Measurements from ENCODE around the gene BCL2L11.

The BCL2L11 gene

DNA sequence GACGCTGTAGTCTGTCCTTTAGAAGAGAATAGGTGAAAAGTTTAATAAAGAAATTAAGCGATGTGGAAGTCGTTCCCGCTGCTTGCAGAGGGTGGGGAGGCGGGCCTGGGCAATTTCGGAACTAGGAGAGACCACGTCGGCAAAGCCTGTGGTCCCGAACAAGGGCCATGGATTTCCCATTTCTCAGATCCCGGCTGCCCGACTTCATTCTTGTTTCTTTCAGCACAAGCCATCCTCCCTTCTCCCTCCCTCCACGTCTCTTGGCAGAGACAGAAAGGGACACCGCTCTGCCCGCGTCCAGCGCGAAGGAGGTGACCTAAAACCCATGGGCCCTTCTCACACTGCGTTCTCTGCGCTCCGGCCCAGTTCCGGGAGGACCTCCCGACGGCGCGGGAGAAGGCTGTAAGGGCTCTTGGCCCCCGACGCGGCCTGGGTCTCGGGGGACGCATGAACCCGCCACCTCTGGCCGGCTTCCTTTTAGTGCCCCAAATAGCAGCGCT, 2.2 kb upstream of the BCL2L11 start:
- DNase-seq = no peak

DNA sequence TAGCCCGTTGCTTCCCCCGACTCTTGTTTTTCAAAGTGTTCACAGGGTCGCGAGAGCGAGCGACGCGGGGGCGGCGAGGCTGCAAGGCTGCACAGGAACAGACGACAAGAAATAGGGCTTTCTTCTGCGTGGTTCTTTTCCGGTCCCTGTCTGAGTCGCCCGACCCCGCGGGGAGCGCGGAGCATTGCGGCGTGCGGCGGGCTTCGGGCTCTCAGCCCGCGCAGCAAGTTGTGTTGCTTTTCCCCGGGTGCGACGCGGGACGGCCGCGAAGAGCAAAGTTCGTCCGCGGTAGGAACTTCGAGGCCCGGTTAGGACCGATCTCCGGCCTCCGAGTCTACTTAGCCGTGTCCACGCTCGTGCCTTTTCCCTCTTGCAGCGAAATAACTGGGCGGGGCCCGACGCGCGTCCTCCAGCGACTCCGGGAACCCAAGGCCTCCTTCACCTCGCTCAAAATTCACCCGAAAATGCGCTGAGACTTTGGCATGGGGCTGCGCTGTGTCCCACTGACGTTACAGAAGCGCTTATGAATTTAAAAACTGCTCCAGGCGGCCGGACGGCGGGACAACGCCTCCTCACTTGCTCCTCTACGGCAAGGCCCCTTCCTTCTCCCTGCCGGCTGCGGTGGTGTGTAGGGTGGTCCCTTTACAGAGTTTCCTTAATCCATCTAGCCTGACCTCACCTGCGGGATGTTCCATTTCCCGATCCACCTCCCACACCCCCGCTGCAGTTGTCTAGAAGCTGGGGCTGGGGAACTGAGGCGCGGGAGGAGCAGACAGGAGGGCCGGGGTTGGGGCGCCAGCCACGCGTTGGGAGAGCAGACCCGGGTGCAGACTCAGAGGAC, 1.5 kb upstream of the BCL2L11 start:
- no peak for DNase-seq

DNA sequence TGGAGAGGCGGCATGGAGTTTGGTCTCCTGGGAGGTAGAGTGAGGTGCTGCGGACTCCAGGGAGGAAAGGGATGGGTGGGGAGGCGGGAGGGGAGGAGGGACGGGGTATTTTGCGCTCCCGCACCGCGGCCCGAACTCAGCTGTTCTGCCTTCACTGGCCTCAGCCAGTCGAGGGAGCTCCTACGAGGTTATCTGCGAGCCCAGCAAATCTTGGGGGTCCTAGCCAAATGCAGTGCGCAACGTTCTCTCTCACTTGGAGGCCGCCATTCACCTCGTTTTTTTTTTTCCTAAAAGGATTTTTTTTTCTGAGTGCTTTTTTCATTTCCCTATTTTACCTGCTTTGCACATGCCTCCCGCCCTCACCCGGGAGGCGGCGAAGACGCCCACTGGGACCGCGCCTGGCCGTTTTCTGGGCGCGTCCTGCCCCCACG, 877 bp upstream of the BCL2L11 start:
- no peak for DNase-seq

DNA sequence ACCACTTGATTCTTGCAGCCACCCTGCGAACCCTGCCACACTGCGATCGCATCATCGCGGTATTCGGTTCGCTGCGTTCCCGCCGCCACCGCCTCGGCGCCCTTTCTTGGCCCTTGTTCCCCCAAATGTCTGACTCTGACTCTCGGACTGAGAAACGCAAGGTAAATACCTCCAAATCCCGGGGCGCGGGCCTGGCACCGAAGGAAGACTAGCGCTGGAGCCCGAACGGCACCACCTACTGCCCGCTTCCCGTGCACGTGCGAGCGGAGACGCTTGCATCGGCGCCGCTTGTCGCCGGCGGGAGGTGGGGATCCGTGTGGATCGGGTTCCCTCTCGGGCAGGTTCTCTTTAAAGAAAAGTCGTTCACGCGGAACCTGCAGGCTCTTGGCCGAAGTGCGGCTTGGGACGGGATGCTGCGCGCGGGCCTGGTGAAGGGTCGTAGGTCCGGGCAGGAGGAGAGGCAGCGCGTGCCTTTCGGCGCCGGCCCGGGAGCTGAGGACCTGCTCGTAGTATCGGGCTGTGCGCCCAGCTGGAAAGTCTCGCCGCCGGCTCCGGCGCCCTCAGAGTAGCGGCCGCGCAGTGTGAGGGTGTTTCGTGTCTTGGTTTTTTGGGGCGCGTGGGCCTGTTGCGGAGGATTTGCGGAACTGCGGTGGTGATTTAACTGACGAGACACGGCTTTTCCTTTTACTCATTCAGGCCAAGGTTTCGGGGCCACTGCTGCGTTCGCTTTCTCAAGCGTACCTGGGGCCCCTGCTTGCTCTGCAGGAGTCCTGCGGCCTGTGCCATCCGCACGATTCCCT, 514 bp downstream of the BCL2L11 start:
- DNase-seq = peak; percentile 50

DNA sequence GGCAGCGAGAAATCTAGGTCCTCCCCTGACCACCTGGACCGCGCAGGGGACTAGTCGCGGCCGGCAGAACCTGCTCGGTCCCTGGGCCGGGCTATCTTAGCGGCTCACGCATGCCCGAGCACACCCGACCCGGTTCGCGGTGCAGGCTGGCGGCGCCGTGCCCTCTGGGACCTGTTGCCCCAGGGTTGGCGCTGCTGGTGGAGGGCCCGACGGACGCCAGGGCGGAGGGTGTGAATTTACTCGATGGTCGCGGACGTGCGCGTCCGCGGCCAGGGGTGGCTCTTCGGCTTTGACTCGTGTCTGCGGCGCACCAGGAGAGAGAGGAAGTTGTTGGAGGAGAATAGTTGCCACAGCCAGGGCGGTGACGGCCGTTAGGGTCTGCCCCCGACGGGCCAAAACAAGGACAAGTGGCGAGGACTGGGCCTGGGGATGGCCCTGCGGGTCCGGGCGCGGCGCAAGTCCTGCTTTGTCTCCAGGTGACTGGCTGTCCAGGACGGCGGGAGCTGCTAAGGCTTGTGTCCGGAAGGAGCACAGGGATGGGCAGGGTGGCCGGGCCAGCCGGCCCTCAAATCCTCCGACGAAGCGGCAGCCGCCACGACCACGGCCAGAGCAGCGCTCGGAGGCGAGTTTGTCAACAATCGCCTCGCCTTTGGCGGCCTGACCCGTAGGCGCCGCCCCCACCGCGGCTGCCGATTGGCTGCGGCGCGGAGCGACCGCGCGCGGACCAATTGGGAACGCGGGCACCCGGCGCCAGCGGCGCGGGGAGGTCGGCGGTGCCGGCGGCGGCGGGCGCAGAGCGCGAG, 1.3 kb downstream of the BCL2L11 start:
- peak; percentile 85 for DNase-seq

DNA sequence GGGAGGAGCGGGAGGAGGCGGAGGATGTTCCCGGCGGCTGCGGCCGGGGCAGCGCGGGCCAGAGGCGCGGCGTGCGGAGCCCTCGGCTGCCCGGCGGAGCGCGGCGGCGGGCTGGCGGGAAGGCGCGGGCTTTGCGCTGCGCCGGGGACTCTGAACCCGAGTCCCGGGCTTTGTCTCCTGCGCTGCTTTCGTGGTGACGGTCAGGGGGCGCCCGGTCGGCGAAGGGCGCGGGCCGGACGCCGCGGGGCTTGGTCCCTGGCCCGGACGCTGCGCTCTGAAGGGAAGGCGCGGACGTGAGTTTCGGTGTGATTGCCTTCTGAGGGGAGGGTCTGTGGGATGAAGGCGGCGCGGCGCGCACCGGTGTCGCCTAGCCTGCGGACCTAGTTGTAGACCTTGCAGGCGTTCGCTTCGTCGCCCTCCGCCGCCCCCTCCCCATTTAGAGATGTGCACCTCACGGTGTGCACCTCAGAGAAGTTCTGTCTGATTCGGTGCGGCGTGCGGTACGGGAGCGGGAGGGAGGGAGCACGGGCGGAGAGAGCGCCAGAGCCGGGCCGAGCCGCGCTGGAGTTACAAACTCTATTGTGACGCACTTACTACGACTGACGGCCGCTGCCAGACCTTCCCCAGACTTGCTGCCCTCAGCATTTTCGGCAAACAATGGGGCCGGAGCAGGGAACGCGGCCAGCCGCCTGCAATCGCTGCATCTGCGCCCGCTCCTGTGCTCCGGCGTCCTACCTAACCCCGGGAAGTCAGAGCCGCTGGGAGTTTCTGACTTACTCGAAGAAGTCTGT, 2.1 kb downstream of the BCL2L11 start:
- DNase-seq = peak; percentile 60

DNA sequence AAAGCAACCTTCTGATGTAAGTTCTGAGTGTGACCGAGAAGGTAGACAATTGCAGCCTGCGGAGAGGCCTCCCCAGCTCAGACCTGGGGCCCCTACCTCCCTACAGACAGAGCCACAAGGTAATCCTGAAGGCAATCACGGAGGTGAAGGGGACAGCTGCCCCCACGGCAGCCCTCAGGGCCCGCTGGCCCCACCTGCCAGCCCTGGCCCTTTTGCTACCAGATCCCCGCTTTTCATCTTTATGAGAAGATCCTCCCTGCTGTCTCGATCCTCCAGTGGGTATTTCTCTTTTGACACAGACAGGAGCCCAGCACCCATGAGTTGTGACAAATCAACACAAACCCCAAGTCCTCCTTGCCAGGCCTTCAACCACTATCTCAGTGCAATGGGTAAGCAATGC, 3.0 kb downstream of the BCL2L11 start:
- no peak for DNase-seq

DNA sequence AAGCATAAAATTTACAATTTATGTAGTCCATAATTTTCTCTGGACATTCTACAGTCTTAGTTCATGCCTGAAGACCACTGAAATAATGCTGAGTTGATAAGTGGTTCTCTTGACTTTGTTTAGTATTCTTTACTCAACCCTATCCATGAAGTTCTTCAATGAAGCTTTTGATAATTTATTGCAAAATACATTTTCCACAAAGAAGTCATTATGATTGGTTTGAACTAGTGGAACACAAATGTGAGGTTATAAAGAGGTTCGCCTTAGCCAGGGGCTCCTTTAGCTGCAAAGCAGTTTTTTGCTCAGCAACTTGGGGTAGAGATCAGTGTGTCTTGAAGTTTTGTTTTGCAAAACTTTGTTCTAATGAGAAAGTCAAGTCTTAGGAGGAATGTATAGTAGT, 5.9 kb downstream of the BCL2L11 start:
- no peak for DNase-seq

DNA sequence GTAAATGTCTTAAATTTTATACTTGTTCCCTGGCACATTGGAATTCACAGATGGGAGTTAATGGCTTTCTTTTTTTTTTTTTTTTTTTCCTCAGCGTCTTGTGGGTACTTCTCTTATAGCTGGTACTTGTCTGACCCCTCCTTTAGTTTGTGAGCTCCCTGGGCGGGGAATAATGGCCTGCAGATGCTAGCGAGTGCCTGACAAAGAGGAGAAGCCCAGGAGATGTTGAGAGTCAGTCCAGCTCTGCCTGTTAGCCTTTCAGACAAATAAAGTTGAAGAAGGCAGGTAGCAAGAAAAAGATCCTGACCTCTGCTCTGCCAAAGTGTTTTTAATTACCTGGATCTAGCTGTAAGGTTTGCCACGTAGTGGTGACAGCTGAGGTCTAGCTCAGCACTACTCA, 6.6 kb downstream of the BCL2L11 start:
- no peak for DNase-seq

DNA sequence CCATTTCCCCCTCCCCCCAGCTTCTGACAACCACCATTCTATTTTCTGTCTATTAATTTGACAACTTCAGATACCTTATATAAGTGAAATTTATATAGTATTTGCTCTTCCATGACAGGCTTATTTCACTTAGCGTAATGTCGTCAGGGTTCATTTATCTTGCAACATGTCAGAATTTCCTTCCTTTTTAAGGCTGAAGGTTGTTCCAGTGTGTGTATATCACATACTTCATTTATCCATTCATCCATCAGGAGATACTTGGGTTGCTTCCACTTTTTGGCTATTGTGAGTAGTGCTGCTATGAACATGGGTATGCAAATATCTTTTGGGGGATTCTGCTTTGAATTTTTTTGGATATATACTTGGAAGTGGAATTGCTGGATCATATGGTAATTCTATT, 7.4 kb downstream of the BCL2L11 start:
- no peak for DNase-seq

DNA sequence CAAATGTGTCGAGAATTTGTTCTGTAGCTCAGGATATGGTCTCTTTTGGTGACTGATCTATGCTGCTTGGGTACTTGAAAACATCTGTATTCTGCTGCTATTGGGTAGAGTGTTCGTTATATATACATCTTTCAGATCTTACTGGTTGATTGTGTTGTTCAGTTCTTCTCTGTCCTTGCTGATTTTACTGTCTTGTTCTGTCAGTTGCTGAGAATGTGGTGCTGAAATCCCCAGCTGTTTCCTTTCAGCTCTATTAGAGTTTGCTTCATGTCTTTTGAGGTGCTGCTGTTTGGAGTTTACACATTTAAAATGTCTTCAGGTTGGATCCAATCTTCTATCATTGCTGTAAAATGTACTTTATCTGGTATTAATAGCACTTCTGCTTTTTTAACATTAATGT, 12.9 kb downstream of the BCL2L11 start:
- DNase-seq = no peak

DNA sequence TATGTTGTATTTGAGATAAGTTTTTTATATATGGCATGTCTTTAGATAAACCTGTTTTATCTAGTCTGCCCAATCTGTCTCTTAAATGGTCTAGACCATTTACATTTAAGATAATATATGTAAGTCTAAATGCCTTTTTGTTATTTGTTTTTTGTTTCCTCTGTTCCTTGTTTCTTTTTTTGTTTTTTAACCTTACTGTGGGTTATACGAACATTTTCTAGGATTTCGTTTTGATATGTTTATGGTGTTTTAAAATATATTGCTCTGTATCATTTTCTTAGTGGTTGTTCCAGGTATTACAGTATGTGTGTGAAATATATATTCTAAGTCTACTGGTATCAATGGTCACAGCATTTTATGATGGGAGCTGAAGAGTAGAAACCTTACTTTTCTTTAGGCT, 13.3 kb downstream of the BCL2L11 start:
- DNase-seq = no peak

DNA sequence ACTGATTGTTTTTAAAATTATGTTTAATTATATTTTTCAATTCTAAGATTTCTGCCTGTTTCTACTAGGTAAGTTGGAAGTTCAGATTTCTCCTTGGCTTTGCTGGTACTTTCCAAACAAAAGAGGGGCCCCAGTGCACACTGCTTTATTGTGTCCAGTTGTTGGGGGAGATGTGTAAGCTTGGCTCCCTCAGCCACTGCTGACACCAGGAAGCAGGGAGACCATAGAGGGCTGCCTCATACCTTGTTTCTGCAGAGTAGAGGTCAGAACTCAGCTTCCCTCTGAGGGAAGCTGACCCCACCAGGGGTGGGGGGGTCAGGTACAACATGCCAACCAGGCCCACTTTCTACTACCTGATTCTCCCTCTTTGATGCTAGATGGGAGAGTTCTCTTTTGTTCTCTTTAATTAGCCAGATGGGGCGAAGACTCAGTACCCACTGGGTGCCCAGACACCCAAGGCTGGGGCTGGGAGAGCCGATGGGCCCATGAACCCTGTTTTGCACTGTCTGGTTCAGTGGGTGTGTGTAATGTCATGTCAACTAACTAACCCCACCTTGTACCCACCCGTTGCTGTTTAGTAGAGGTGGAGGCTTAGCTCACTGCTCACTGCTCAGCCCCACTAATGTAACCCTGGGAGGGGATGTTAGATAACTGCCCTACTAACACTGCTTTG, 14.7 kb downstream of the BCL2L11 start:
- no peak for DNase-seq

DNA sequence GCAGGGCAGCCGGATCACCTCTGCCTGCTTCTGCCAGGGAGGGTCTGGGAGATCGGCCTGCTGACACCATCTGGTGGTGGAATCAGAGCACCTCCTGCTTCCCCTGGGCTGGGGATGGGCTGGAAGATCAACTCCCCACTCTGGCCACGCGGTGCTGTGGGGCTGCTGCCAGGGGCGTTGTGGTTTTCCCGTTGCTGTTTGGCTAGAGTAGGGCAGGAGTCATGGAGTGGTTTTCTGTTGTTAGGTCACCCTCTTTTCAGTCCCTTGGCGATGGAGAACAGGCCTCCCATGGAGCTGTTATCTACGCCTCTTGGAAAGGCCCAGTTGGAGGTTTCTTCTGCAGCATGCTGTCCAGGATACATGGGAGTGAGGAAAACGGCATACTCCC, 15.2 kb downstream of the BCL2L11 start:
- DNase-seq = peak; percentile 28

DNA sequence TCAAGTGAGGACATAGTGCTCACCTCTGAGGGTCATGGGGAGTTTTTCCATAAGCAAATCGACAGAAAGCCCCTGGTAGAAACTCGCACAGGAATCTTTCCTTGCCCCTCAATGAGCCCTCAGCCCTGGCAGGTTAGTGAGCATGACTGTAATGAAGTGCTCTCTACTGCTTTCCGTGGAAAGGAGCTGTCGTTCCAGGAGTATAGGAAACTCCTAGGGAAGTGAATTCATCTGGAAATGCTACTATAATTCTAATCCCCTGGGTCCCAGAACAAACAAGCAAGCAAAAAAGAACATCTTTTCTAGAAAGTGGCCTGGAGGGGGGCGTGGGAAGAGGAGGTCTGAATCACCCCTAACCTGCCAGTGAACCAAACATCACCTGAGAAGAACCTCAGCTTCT, 18.1 kb downstream of the BCL2L11 start:
- no peak for DNase-seq

DNA sequence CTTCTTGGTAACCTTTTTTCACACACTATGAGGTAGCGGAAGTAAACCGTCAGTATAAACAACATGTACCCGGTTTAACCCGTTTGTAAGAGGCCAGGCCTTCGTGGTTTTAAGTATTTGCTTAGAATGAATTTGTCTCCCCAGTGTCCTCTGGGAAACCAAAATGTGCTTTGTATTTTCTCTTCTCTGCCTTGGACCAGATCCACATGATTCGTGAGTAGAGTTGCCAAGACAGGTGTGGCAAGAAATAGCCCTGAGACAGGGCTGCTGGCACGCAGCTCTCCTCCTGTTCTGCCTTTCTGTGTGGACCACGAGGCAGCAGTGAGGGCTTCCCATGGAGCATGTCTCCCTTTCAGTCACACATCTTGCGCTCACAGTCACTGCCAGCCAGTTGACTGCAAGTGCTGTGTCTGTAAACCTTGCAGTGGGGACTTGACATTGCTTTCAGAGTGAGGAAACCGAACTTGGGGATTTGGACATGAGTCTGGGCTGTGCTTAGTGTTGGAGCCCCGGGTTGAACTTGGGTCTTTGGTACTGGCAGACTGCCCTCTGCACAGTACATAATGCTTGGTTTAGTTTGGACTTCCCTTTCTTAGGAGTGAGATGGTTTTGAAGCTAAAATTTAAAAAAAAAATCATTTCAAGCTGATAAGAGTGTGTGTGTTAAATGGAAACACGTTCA, 19.1 kb downstream of the BCL2L11 start:
- peak; percentile 81 for DNase-seq

DNA sequence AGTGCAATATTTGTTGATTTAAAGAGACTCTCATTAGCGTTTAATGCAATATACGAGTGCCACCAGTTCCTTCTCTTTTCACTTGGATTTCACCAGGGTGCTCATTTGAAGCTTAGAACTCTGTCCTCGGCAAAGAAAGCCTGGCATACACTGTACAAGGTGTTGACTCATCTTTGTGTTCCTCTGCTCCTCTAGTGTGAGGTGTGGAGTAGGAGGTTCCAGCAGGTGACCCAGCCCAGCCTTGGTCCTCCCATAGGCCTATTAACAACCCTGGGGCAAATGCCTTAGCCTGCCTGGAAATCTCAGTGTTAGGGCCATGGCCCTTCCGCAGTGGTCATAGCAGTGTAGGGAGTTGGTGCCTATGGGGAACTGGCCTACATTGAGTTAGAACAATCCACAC, 20.1 kb downstream of the BCL2L11 start:
- no peak for DNase-seq

DNA sequence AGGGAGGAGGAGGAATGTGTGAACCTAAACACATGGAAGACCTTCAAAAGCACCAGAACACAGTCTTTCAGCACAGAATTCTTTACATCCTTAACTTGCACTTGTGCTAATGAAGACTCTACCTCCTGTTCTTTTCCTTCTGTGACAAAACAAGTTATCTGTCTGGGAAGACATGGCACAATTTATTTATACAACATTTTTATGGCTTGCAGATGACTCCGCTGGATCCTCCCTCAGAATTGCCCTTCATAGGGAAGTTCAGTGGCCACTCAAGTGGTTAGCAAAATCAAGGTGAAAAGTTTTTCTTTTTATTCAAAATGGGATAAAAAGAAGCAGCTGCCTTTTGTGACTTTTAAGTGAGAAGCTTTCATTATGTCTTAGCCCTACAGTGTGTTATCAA, 21.4 kb downstream of the BCL2L11 start:
- no peak for DNase-seq

DNA sequence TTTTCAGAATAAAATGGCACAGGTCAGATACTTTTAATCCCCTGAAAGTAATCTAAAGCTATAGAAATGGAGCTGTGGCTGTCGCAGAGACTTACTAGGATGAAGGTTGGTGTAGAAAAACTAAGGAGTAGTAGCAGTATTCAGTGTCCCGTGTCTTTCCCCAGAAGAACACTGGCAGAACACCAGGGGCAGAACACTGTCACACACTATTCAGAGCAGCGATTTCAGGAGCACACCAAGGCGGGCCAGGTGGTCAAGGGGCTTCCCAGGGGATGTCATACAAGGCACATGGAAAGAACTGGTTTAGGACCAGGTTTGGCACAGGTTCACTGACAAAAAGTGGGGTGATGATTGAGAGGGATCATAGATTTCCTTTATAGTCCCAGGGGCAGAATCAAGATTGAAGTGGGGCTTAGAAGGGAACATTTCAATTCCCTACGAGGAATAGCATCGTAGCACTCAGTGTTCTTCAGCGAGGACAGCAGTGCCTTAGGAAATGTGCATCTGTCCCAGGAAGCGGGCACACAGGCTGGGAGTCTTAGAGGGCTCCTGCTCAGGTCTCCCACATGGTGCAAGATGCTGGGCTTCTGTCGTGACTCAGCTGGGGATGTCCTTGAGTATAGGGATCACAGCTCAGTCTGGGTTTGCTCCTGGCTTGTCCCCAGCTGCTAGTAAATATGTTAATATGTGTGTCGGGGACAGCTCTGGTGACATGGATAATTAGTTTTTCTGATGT, 22.6 kb downstream of the BCL2L11 start:
- DNase-seq = no peak

DNA sequence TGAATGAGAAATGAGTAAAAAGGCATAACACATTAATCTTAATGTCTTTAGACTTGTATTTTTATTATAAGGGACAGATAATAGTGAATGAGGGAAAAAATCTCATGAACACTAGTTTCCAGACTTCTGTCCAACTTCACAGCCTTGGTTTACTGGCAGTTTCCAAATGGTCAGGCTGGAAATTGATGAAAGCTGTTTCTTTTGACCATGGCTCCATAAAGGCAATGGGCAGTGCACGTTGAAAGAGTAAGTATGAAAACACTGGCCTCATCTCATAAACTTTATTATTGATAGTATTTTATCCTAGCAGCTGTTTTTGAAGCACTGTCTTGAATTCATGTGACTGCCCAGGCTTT, 23.1 kb downstream of the BCL2L11 start:
- no peak for DNase-seq

Measured in NCI-H2029 (cell line).